ENCODE results near the gene TAF4B.

Gene TAF4B

GRCh38 chr18:26394047-26394654 is 167.9 kb downstream of the TAF4B start:
- DNase-seq: no peak

GRCh38 chr18:26397019-26397418 is 170.8 kb downstream of the TAF4B start:
- DNase-seq: no peak

DNA sequence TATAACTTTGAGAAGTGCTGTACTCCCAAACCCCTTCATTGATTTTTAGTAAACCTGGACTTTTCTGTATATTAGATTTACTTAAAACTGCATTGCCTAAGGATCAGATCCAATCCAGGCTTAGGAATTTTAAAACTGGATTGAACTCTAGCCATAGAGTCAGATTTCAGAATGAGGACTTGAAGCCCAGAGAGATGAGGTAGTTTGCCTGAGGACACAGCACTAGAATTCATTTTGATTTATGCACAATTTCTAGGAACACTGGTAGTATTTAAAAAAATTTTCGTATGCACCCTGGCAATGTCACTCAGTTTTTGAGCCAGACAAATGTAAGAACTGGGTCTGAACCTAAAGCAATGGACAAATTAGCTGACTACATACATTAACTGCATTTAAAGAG is 177.2 kb downstream of the TAF4B start:
- no peak for DNase-seq

DNA sequence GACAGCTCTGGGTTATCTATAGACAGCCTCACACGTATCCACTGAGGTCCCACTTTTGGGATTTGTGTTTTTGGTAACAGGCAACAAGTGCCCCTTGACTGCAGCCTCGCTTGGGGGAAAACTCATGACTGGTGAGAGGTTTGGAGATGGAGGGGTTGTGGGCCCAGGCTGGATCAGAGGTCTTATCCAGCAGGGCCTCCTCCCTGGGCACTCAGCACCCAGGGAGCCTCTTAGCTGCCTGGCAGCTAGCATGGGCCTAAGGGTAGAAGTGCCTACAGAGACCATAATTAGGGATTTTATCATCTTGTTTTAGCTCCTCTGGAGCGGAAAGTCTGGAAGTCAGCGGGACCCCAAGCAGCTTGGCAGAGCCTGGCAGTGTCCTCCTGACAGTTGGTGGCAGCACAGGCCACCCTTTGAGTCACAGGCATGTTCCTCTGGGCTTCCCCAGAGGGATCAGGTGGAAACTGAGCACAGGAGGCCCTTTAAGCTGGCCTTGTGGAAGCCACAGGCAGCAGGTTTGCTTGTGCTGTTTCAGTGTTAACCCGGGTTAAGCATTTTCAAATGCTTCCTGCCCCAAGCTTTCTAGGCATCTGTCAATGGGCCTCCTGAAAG is 179.1 kb downstream of the TAF4B start:
- no peak for DNase-seq

DNA sequence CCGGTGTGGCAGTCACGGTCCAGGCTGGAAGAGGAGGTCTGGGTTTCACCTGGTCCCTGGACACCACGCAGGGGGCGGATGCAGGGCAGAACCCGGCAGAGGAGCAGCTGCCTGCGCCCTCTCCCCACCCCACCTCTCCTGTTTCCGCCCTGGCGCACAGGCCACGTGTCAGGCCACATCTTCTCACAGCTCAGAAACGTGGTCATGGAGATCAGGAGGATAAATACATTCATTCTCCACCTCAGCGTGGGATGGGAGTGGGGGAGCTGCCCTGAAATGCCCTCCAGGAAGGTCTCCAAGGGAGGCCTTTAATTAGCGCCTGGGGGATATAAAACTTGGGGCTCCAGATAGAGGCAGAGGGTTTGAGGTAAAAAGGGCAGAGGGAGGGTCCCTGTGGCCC is 180.1 kb downstream of the TAF4B start:
- no peak for DNase-seq

- no peak for DNase-seq
Measured at GRCh38 chr18:26406854-26407517, 180.7 kb downstream of the TAF4B start.

DNA sequence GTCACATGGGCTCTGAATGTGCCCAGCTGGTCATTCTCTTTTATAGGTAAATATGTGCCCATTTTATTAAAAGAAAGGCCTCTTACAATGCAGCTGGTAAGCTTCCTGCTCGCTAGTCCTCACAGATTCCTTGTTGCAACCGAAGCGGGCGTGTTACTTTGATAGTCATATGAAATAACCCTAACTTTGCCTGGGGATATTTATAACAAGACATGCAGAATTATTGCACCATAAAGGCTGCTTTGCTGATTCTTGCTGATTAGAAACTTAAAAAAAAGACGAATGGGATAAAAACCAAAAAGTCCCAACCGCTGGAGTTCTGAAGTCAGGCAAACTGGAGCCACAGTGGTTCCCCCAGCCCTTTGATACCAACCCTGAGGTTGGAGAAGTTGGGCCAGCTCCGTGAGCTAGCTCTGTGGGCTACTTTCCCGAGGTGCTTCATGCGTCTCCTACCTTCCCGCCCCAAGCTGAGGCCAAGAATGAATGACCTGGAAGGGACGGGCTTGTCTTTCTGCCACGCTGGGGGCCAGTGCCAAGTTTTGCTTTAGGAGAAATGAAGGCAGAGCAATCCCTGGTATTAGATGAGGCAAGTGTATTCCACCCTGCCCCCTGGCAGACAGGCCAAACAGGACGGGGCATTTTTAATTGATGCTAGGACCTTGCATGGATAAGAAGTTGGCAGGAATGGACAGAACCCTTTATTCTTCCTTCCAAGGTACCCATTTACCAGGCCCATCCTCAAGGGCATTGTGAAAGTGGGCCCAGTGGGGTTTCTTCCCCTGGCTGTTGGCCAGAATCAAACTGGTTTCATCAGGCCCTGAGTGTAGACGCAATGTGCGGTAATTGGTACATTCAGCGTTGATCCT is 181.7 kb downstream of the TAF4B start:
- DNase-seq: no peak

GRCh38 chr18:26409091-26409490 is 182.8 kb downstream of the TAF4B start:
- no peak for DNase-seq

DNA sequence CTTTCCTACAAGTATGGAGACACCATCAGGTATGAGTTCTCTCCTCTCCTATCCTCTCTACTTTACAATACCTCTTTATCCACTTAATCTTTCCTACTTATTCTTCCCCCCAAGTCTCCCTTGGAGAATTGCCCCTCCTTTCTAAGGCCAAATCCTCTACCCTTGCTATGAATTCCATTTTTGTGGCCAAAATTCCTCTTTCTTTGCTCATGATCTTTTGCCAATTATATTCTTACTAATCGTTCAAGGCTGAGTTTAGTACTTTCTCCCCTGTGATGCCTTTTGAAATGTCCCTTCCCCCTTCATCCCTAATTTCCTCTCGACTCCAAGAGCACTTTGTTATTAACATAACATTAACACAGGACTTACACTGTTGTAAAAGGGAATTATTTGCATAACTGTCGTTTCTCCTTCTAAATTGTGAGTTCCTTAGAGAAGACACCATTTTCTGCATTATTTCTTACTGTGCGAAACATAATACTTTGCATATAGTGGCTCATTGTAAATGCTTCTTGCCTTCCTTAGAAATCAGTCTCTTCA is 188.7 kb downstream of the TAF4B start:
- no peak for DNase-seq

GRCh38 chr18:26415631-26416030 is 189.4 kb downstream of the TAF4B start:
- no peak for DNase-seq

DNA sequence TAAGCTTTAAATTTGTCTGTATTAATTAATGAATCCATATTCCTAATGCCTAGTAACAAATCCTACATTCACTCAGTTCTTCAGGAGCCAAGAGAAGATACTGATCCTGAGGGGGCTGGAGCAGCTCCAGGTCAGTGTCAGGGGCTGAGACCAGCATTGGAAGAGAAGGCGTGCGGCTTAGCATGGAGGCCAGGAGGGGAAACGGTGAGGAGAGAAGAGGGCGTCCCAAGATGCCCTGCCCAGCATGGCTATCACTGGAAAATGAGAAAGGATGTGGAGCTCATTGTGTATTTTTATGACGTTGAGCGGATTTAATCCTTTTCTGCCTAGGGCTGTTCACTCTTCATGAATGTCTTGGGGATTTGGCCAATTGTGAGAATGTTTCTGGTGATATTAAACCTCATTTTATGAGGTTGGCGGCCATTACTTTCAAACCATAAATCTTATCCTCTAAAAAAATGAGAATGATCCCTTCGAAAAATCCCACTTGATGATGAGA is 190.5 kb downstream of the TAF4B start:
- DNase-seq: no peak

- DNase-seq: no peak
Measured at GRCh38 chr18:26417190-26417589, 190.9 kb downstream of the TAF4B start.

GRCh38 chr18:26418225-26418624 is 192.0 kb downstream of the TAF4B start:
- DNase-seq: no peak

- no peak for DNase-seq
Measured at GRCh38 chr18:26419746-26420145, 193.5 kb downstream of the TAF4B start.

- no peak for DNase-seq
Measured at GRCh38 chr18:26421503-26421902, 195.3 kb downstream of the TAF4B start.

DNA sequence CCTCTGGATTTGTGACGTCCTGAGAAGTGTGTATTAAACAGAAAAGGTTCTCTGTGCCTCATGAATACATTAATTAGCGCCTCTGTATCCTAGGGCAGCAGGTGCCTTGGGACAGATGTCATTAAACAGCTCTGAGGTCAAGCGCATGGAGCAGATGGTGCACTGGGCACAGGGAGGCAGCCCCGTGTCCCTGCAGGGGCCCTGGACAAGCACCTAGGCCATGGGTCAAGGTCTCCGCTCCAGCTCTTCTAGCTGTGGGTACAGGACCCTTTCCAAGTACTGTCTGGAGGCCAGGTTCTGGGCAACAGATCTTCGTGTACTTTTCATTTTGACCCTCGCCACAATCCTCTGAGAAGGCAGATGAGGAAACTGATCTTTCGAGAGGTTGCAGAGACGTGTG is 195.7 kb downstream of the TAF4B start:
- no peak for DNase-seq

GRCh38 chr18:26422472-26423162 is 196.4 kb downstream of the TAF4B start:
- DNase-seq: no peak

DNA sequence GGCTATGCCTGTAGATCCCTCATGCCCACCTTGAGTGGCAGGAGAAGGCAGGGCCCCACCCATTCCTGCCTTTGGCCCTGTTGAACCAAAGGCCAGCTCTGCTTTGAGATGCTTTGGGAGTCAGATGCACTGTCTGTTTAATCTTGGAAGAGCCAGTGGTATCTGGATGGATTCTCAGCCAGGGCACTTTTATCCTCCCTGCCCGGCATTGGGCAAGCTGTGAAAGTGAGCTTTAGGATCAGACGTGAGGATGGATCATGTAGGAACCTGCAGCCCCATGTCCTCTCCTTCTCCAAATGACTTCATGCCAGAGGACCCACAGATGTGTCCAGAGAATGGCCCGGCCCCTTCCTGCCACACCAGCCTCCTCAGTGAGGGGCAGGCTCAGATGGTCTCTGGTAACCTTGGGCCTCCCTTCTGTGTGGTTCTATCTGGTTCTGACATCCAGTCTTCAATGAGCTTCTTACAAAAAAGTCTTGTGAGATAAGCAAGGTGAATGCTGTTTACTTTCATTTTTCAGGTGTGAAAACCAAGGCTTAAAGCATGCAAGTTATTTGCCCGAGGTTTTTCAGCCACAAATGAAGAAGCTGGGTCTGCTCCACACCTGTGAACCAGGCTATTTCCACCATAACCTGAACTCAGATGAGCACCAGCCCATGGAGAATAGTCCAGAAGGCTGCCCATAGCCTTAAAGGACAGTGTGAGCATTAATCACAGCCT is 198.3 kb downstream of the TAF4B start:
- no peak for DNase-seq

DNA sequence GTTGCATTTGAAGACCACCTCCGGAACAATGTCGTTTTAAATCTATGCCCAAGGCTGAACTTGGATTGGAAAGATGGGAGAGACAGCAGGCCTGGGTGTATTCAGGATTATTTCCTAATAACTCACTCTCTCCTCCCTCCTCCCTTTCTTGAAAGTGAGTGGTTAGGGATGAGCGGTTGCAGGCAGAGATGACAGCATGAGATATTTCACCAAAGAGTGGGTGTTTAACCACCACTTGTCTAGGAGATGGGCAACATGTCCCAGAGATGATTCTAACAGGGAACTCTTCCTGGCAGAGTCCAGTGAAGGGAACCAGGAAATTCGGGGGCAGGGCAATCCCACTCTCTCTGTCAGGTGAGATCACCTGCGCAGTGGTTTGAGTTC is 198.9 kb downstream of the TAF4B start:
- no peak for DNase-seq

DNA sequence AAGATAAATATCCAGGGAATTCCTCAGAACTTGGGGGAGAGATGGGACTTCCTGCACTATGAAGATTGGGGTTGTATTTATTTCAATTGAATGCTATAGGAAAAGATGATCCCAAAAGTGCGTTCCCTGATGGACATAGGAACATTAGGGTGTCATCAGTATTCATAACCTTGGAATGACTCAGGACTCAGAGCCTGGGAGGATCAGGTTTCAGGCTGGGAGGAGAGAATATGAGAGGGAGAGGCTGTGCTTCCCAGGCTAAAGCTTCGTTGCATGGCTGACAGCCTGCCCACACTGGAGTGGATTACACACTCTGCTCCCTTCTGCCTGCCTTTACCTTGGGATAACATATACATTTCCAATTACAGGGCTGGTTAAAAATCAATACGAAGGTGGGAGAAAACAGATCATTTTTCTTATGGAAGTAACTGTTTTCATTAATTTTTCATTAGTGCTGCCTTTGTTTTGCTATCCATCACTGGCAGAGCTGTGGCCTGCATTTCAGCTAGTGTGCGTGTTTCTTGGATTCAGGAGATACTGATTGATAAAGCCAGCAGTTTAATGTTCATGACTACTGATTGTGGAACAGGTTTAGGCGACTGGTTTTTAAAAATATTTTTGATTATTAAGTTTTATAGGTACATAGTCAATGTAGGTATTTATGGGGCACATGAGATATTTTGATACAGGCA is 203.4 kb downstream of the TAF4B start:
- no peak for DNase-seq
